ENCODE data around the gene FOXO3B. TPM values are rescaled to one million over a fixed set of nuclear protein-coding genes. Genes with fewer than 3 reads are reported as not detected.
"Not testable (repeated sequence)": the region's sequence is repeated elsewhere in the genome, so short reads cannot be mapped to it uniquely, and the experiment has no call there.

The FOXO3B gene
- total and polyA plus RNA-seq, 2 of the 8 experiments (the other 6 are each of a cell fraction or from before 2014, with no cell fraction given): 13.3 to 13.7 TPM

DNA sequence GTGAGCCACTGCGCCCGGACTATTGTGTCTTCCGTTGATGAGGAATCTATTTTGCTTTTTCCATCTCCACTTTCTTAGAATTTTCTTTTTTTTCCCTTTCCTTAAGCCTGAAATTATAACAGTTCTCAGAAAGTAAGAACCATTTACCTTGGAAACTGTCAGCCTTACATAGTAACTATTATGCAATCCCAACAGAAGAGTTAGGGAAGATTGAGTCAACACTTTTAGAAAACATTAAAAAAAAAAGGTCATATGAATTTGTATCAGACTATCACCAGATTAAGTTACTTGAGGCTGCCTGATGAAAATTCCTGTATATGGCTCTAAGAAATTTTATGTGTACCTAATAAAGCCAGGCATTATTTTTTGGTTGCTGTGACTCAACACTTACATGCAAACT lies 26.1 kb upstream of the FOXO3B start:
- H3K23me2 ChIP-seq (ENCODE audit: low read depth, low read length); H3K36me3 ChIP-seq (ENCODE audit: control insufficient read depth in 2 of 4, insufficient read depth in 4 of 4, low read length in 3 of 4); H3K4me1 ChIP-seq (replicated peaks in 1 of 4; ENCODE audit: control insufficient read depth in 3 of 4, insufficient read depth in 4 of 4, low read length in 3 of 4); H2AFZ ChIP-seq (ENCODE audit: low read length); H3K56ac ChIP-seq (replicated peaks; ENCODE audit: insufficient read length, low read depth, low read length); H3K79me1 ChIP-seq (ENCODE audit: low read depth, low read length); H4K5ac ChIP-seq (ENCODE audit: insufficient read length, low read depth, low read length); H3K27me3 ChIP-seq (replicated peaks in 1 of 4; ENCODE audit: control insufficient read depth in 3 of 4, extremely low read depth in 1 of 4, insufficient read depth in 3 of 4, low read length in 3 of 4); H3K9ac ChIP-seq (replicated peaks in 1 of 4; ENCODE audit: extremely low read depth in 1 of 4, low read depth in 3 of 4, low read length in 3 of 4); H3K23ac ChIP-seq (ENCODE audit: insufficient read length); H4K20me1 ChIP-seq (replicated peaks in 1 of 2; ENCODE audit: control insufficient read depth in 1 of 2, insufficient read depth in 2 of 2, low read length in 2 of 2); FAIRE-seq; DNase-seq (ENCODE audit: low read depth in 1 of 2, low spot score in 2 of 2); H3K18ac ChIP-seq (ENCODE audit: extremely low read depth, low read length); H4K8ac ChIP-seq (ENCODE audit: extremely low read depth, insufficient read depth, low read length); CTCF ChIA-PET (ENCODE audit: partially characterized antibody); H2AK5ac ChIP-seq (ENCODE audit: low read depth, low read length); H2BK15ac ChIP-seq (ENCODE audit: low read length); H3K27ac ChIP-seq (ENCODE audit: low read depth, low read length); H3K4me2 ChIP-seq (ENCODE audit: insufficient read depth in 1 of 2, low read depth in 2 of 2, low read length in 2 of 2); H4K91ac ChIP-seq (replicated peaks; ENCODE audit: insufficient read length, low read length); H3K9me3 ChIP-seq (ENCODE audit: insufficient read depth in 2 of 2, low read depth in 1 of 2, low read length in 1 of 2); H2BK20ac ChIP-seq (ENCODE audit: low read length); H3K4ac ChIP-seq (replicated peaks; ENCODE audit: insufficient read length, low read depth, low read length); H2BK120ac ChIP-seq (replicated peaks; ENCODE audit: low read depth, low read length); H3K14ac ChIP-seq (ENCODE audit: insufficient read length); H2BK5ac ChIP-seq (ENCODE audit: low read depth, low read length); H3K79me2 ChIP-seq (ENCODE audit: control insufficient read depth in 1 of 2, insufficient read depth in 2 of 2, low read length in 2 of 2); H2BK12ac ChIP-seq (ENCODE audit: low read depth, low read length); H3K4me3 ChIP-seq (ENCODE audit: extremely low read depth in 1 of 4, insufficient read depth in 2 of 4, low read depth in 3 of 4, low read length in 4 of 4); POLR2A ChIA-PET (ENCODE audit: partially characterized antibody): not testable (repeated sequence)
- 92% methylated on average over 3 of the region's 3 CpGs; no CpG with 5 or more reads in 1 of the 2 experiments for WGBS, 2 experiments (ENCODE audit: extremely low coverage in 1 of 2, insufficient coverage in 1 of 2, insufficient read length in 1 of 2, insufficient replicate concordance in 2 of 2, low coverage in 1 of 2, low lambda C conversion rate in 2 of 2, missing lambda C conversion rate in 1 of 2)

DNA sequence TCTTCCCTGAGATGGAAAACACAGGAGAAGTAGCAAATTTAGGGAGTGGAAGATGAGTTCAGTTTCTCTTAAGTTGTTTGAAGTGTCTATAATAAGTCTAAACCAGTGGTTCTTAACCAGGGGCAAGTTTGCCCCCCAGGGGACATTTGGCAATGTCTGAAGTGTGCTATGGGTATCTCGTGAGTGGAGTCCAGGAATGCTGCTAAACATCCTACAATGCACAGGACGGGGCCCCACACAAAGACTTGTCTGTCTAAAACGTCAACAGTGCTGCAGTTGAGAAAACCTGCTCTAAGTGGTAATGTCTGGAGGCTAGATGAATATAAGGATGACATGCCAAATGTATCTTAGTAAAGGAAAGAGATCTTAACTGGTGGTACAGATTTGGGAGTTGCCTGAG lies 23.8 kb upstream of the FOXO3B start:
- H3K14ac ChIP-seq (ENCODE audit: insufficient read length); H4K5ac ChIP-seq (ENCODE audit: insufficient read length, low read depth, low read length); H4K91ac ChIP-seq (replicated peaks; ENCODE audit: insufficient read length, low read length); H3K4me1 ChIP-seq (replicated peaks in 1 of 4; ENCODE audit: control insufficient read depth in 3 of 4, insufficient read depth in 4 of 4, low read length in 3 of 4); H3K23me2 ChIP-seq (ENCODE audit: low read depth, low read length); H3K4me3 ChIP-seq (ENCODE audit: extremely low read depth in 1 of 4, insufficient read depth in 2 of 4, low read depth in 3 of 4, low read length in 4 of 4); H3K4ac ChIP-seq (replicated peaks; ENCODE audit: insufficient read length, low read depth, low read length); H3K79me1 ChIP-seq (ENCODE audit: low read depth, low read length); H2BK20ac ChIP-seq (ENCODE audit: low read length); H2AK5ac ChIP-seq (ENCODE audit: low read depth, low read length); H3K79me2 ChIP-seq (ENCODE audit: control insufficient read depth in 1 of 2, insufficient read depth in 2 of 2, low read length in 2 of 2); H3K27ac ChIP-seq (ENCODE audit: low read depth, low read length); H3K23ac ChIP-seq (ENCODE audit: insufficient read length); H2AFZ ChIP-seq (ENCODE audit: low read length); H4K8ac ChIP-seq (ENCODE audit: extremely low read depth, insufficient read depth, low read length); H3K18ac ChIP-seq (ENCODE audit: extremely low read depth, low read length); H3K9ac ChIP-seq (replicated peaks in 1 of 4; ENCODE audit: extremely low read depth in 1 of 4, low read depth in 3 of 4, low read length in 3 of 4); H3K27me3 ChIP-seq (replicated peaks in 1 of 4; ENCODE audit: control insufficient read depth in 3 of 4, extremely low read depth in 1 of 4, insufficient read depth in 3 of 4, low read length in 3 of 4); H3K9me3 ChIP-seq (ENCODE audit: insufficient read depth in 2 of 2, low read depth in 1 of 2, low read length in 1 of 2); H2BK5ac ChIP-seq (ENCODE audit: low read depth, low read length); H3K36me3 ChIP-seq (ENCODE audit: control insufficient read depth in 2 of 4, insufficient read depth in 4 of 4, low read length in 3 of 4); H2BK120ac ChIP-seq (replicated peaks; ENCODE audit: low read depth, low read length); H4K20me1 ChIP-seq (replicated peaks in 1 of 2; ENCODE audit: control insufficient read depth in 1 of 2, insufficient read depth in 2 of 2, low read length in 2 of 2); CTCF ChIA-PET (ENCODE audit: partially characterized antibody); FAIRE-seq; H2BK15ac ChIP-seq (ENCODE audit: low read length); DNase-seq (ENCODE audit: low read depth in 1 of 2, low spot score in 2 of 2); H3K56ac ChIP-seq (replicated peaks; ENCODE audit: insufficient read length, low read depth, low read length); H2BK12ac ChIP-seq (ENCODE audit: low read depth, low read length); POLR2A ChIA-PET (ENCODE audit: partially characterized antibody); H3K4me2 ChIP-seq (ENCODE audit: insufficient read depth in 1 of 2, low read depth in 2 of 2, low read length in 2 of 2): not testable (repeated sequence)
- WGBS, 2 experiments (ENCODE audit: extremely low coverage in 1 of 2, insufficient coverage in 1 of 2, insufficient read length in 1 of 2, insufficient replicate concordance in 2 of 2, low coverage in 1 of 2, low lambda C conversion rate in 2 of 2, missing lambda C conversion rate in 1 of 2): 89% methylated on average over 3 of the region's 3 CpGs; no CpG with 5 or more reads in 1 of the 2 experiments
